Large intestine (tissue), 3 donors: ENCODE data around the gene NOTCH1. TPM values are rescaled to one million over a fixed set of nuclear protein-coding genes. Genes with fewer than 3 reads are reported as not detected.

Experiments
- DNase-seq, 2 donors: peaks; one replicate each; pipeline versions ENCODE4 v3.0.0 to v3.0.0-alpha.2; 2013
- H3K27ac ChIP-seq: one replicate; pipeline ENCODE4 v1.5.1; 2013; ENCODE audit warnings: low read length
- H3K27me3 ChIP-seq: 2 replicates; pipeline ENCODE4 v1.6.1; 2013; ENCODE audit warnings: low read length; ENCODE audit not compliant: control insufficient read depth, insufficient read depth
- H3K36me3 ChIP-seq: 2 replicates; pipeline ENCODE4 v1.6.1; 2013; ENCODE audit warnings: low read length; ENCODE audit not compliant: control insufficient read depth, insufficient read depth
- H3K4me1 ChIP-seq: one replicate; pipeline ENCODE4 v1.6.1; 2013; ENCODE audit warnings: low read length; ENCODE audit not compliant: control insufficient read depth, insufficient read depth
- H3K4me3 ChIP-seq: one replicate; pipeline ENCODE4 v1.5.1; 2013; ENCODE audit warnings: low read length
- H3K9me3 ChIP-seq: one replicate; pipeline ENCODE4 v1.6.1; 2013; ENCODE audit warnings: mild to moderate bottlenecking, low read depth, low read length, moderate library complexity; ENCODE audit not compliant: control insufficient read depth
- WGBS: methylation state at CpG from one replicate; pipeline ENCODE4 v1.1.5; 2013; ENCODE audit warnings: low lambda C conversion rate; ENCODE audit not compliant: insufficient coverage; 5-methylcytosine and 5-hydroxymethylcytosine counted together
- polyA plus RNA-seq: library from polyadenylated mRNA; unstranded; fragments of 120-200 nt; gene quantifications from one replicate; pipeline ENCODE4 v1.2.1, GENCODE V29; 2013

Gene NOTCH1
- polyA plus RNA-seq, 1 donor, result 13.4 TPM

GRCh38 chr9:136453326-136453725, 92.5 kb downstream of the NOTCH1 start:
- Histone ChIP-seq H3K4me1 (no peaks in the 10 kb centered on the region), H3K9me3 (no peaks in the 10 kb centered on the region), H3K27me3 (no peaks in the 10 kb centered on the region), H3K27ac (no peak overlapping the region), H3K4me3 (no peak overlapping the region), H3K36me3 (peaks cover 85% of the 10 kb centered on the region)
- no peak for DNase-seq
- WGBS, result no CpG with 5 or more reads among the region's 11 CpGs

- peaks cover 87% of the 10 kb centered on the region for H3K36me3 ChIP-seq
- no peak for DNase-seq
- H3K4me1 ChIP-seq, result no peaks in the 10 kb centered on the region
- no peak overlapping the region for H3K27ac ChIP-seq
- no peaks in the 10 kb centered on the region for H3K9me3 ChIP-seq
- no peak overlapping the region for H3K4me3 ChIP-seq
- H3K27me3 ChIP-seq, result no peaks in the 10 kb centered on the region
- WGBS, result no CpG with 5 or more reads among the region's 26 CpGs
These were observed 94.5 kb downstream of the NOTCH1 start for GRCh38 chr9:136451221-136451877.

- no peak for DNase-seq
- no peaks in the 10 kb centered on the region for H3K4me1 ChIP-seq
- H3K27me3 ChIP-seq, result no peaks in the 10 kb centered on the region
- WGBS, result 80% methylated on average over 1 of the region's 3 CpGs
- no peak overlapping the region for H3K4me3 ChIP-seq
- H3K36me3 ChIP-seq, result peaks cover 82% of the 10 kb centered on the region
- H3K9me3 ChIP-seq, result no peaks in the 10 kb centered on the region
- H3K27ac ChIP-seq, result no peak overlapping the region
These were observed 97.2 kb downstream of the NOTCH1 start for GRCh38 chr9:136448655-136449054.

- H3K36me3 ChIP-seq, result peaks cover 89% of the 10 kb centered on the region
- WGBS, result no CpG with 5 or more reads among the region's 27 CpGs
- H3K4me1 ChIP-seq, result no peaks in the 10 kb centered on the region
- no peak overlapping the region for H3K27ac ChIP-seq
- H3K4me3 ChIP-seq, result no peak overlapping the region
- DNase-seq, result no peak
- H3K27me3 ChIP-seq, result no peaks in the 10 kb centered on the region
- no peaks in the 10 kb centered on the region for H3K9me3 ChIP-seq
These were observed 98.6 kb downstream of the NOTCH1 start for GRCh38 chr9:136447173-136447778.

GRCh38 chr9:136445799-136446198, 100.0 kb downstream of the NOTCH1 start:
- H3K9me3 ChIP-seq, result no peaks in the 10 kb centered on the region
- no CpG with 5 or more reads among the region's 7 CpGs for WGBS
- no peaks in the 10 kb centered on the region for H3K4me1 ChIP-seq
- no peak for DNase-seq
- no peaks in the 10 kb centered on the region for H3K27me3 ChIP-seq
- H3K36me3 ChIP-seq, result peaks cover 93% of the 10 kb centered on the region
- no peak overlapping the region for H3K4me3 ChIP-seq
- H3K27ac ChIP-seq, result no peak overlapping the region

Other genes with a start within 250 kb of the NOTCH1 start
- 2.0 TPM for gene CCDC187, start 242.0 kb downstream of the NOTCH1 start, polyA plus RNA-seq
- 39.9 TPM for gene GPSM1, start 218.5 kb downstream of the NOTCH1 start, polyA plus RNA-seq
- 17.0 TPM for gene DNLZ, start 182.3 kb downstream of the NOTCH1 start, polyA plus RNA-seq
- gene CARD9, start 172.4 kb downstream of the NOTCH1 start, polyA plus RNA-seq, result 2.4 TPM
- 11.3 TPM for gene SNAPC4, start 145.9 kb downstream of the NOTCH1 start, polyA plus RNA-seq
- 50.1 TPM for gene ENTR1, start 135.4 kb downstream of the NOTCH1 start, polyA plus RNA-seq
- gene PMPCA, start 135.4 kb downstream of the NOTCH1 start, polyA plus RNA-seq, result 64.7 TPM
- gene INPP5E, start 106.2 kb downstream of the NOTCH1 start, polyA plus RNA-seq, result 12.8 TPM
- 51.4 TPM for gene SEC16A, start 63.0 kb downstream of the NOTCH1 start, polyA plus RNA-seq
- 47.5 TPM for gene EGFL7, start 116.9 kb upstream of the NOTCH1 start, polyA plus RNA-seq
- 175 TPM for gene AGPAT2, start 141.4 kb upstream of the NOTCH1 start, polyA plus RNA-seq
- 13.3 TPM for gene DIPK1B, start 166.5 kb upstream of the NOTCH1 start, polyA plus RNA-seq
- 7.8 TPM for gene LCN10, start 196.9 kb upstream of the NOTCH1 start, polyA plus RNA-seq
- gene LCN6, start 202.5 kb upstream of the NOTCH1 start, polyA plus RNA-seq, result 2.8 TPM
- gene LCN8, start 212.2 kb upstream of the NOTCH1 start, polyA plus RNA-seq, result 0.06 TPM
- gene LCN15, start 218.5 kb upstream of the NOTCH1 start, polyA plus RNA-seq, result 14.0 TPM
- gene TMEM141, start 245.3 kb upstream of the NOTCH1 start, polyA plus RNA-seq, result 324 TPM